Small intestine (tissue), 7 donors: Measurements from ENCODE around the gene TMEM129. TPM values are rescaled to one million over a fixed set of nuclear protein-coding genes. Genes with fewer than 3 reads are reported as not detected.

Experiments
- DNase-seq, 2 donors: peaks; one replicate each; pipeline versions ENCODE4 v3.0.0 to v3.0.0-alpha.2; 2013
- FAIRE-seq: peaks from 2 replicates; lab custom pipeline; 2012; peaks lifted over from hg19 to GRCh38; lab: Jason Lieb, UNC
- H3K27ac ChIP-seq, 3 donors: one replicate each; pipeline ENCODE4 v1.5.1; 2013; ENCODE audit warnings: low read length in 2 of 3, mild to moderate bottlenecking in 2 of 3, control low read depth in 1 of 3, inconsistent platforms in 1 of 3, low read depth in 1 of 3, moderate library complexity in 1 of 3
- H3K27me3 ChIP-seq, 3 donors: one replicate each; pipeline ENCODE4 v1.6.1; 2013; ENCODE audit warnings: low read length in 3 of 3, inconsistent platforms in 1 of 3; ENCODE audit not compliant: control insufficient read depth in 3 of 3, insufficient read depth in 3 of 3
- H3K36me3 ChIP-seq, 3 donors: one replicate each; pipeline ENCODE4 v1.6.1; 2013; ENCODE audit warnings: low read length in 3 of 3, inconsistent platforms in 1 of 3, low read depth in 1 of 3, mild to moderate bottlenecking in 1 of 3, moderate library complexity in 1 of 3; ENCODE audit not compliant: control insufficient read depth in 3 of 3, insufficient read depth in 2 of 3
- H3K4me1 ChIP-seq, 3 donors: one replicate each; pipeline ENCODE4 v1.6.1; 2013; ENCODE audit warnings: low read length in 2 of 3, inconsistent platforms in 1 of 3, low read depth in 1 of 3, mild to moderate bottlenecking in 1 of 3, moderate library complexity in 1 of 3; ENCODE audit not compliant: control insufficient read depth in 3 of 3, insufficient read depth in 2 of 3
- H3K4me3 ChIP-seq, 3 donors: one replicate each; pipeline ENCODE4 v1.5.1; 2013; ENCODE audit warnings: low read length in 3 of 3, control low read depth in 1 of 3, inconsistent platforms in 1 of 3, low read depth in 1 of 3, mild to moderate bottlenecking in 1 of 3, moderate library complexity in 1 of 3
- H3K9me3 ChIP-seq, 2 donors: one replicate each; pipeline ENCODE4 v1.6.1; 2013; ENCODE audit warnings: low read depth in 1 of 2, low read length in 1 of 2; ENCODE audit not compliant: control insufficient read depth in 2 of 2, insufficient read depth in 1 of 2
- WGBS, 3 donors: extraction: QIAGEN DNeasy Blood & Tissue Kit; methylation state at CpG; one replicate each; pipeline ENCODE4 v1.1.7; 2013; 5-methylcytosine and 5-hydroxymethylcytosine counted together
- polyA plus RNA-seq, 4 donors: library from polyadenylated mRNA; stranded (reverse) in 3 of 4; unstranded in 1 of 4; fragments of 200-250 nt in 3 of 4; fragments of 120-200 nt in 1 of 4; gene quantifications; one replicate each; pipeline versions ENCODE4 v1.2.1 to v1.2.3, GENCODE V29; 2013
- donor health status: healthy with polysubstance abuse.
- donor health status: control.
- donor health status: control.
- donor health status: Bipolar disorder and iron deficiency.
- donor health status: healthy.

The TMEM129 gene
- polyA plus RNA-seq, 4 donors: 18.6 to 47.2 (median 26.0) TPM

DNA sequence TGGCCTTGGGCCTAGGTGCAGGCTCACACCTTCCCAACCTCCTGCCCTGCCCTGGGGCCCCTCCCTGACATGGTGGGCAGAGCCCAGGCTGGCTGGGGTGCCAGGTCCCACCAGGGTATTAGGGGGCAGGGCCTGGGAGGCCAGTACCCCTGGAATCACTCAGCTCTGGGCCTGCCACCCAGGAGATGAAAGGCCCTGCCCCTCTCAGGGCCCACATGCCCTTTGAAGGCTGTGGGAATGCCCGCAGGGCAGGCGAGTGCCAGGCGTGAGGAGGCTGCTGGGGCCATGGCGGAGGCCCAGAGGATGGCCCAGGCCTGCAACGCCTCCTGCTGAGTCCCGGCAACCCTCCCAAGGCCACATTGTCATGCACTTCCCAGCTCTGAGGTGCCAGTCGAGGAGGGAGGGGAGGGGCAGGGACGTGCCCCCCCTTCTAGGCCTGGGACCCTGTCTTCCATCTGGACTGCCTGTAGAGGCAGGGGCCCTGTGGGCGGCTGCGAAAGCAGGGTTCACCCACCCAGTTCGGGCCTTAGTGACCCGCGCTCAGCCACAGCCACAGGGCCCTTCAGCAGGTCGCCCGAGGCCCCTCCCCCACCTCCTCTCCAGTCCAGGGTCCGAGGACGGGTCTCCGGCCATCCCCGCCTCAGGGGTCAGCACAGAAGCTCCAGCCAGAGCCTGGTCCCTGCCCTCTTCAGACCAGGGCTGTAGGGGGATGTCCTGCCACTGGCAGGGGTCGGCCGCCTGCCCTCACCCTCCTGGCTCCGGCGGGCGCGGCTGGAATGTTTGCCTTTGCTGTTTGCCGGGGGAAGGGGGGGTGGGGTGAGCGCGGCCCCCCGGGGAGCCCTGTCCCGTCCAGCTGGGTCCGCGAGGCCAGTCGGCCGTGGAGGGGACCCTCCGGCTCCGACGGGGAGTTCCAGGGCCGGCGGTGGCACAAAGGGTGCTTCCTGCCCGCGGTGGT is 45.3 kb upstream of the TMEM129 start:
- Histone ChIP-seq H3K36me3 (peaks cover 0 to 2% (median 0%) of the 10 kb centered on the region in 3 donors), H3K27ac (no peak overlapping the region), H3K9me3 (no peaks in the 10 kb centered on the region), H3K4me1 (peaks cover 0 to 56% (median 0%) of the 10 kb centered on the region in 3 donors), H3K4me3 (no peak overlapping the region), H3K27me3 (peaks cover 0 to 17% (median 5%) of the 10 kb centered on the region in 3 donors)
- WGBS, 3 donors: 29 to 50% (median 41%) methylated on average over 26 to 41 of the region's 41 CpGs
- FAIRE-seq: no peak
- peak in 1 of 2 donors; percentile 68 for DNase-seq

DNA sequence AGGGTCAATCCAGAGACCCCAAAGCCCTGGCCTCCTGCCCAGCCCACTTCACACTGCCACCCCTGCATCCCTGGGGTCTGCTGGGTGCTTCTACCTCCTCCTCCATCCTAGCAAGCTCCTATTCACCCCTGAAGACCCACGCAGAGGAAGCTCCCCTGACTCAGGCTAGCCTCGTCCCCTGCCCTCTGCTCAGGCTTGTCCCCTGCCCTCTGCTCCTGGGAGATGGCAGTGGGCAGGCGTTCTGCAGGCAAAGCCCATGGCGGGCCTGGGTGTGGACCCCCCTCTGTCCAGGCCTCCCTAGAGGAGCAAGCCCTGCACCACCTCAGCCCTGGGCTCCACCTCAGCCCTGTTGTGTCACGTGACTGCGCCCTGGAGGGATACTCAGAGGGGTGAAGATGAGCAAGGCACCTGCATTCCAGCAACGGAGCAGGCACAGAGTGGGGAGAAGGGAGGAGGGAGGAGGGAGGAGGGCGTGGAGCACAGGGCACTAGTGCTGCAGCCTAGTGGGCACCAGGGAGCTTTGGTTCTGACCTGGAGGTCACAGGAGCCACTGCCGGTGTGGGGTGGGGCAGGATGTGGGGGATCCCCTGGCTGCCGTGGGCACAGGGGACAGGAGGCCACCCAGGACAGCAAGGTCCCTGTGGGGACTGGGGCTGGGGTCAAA is 44.4 kb upstream of the TMEM129 start:
- no peak overlapping the region for H3K4me3 ChIP-seq
- H3K27ac ChIP-seq: no peak overlapping the region
- H3K4me1 ChIP-seq: peaks cover 0 to 47% (median 0%) of the 10 kb centered on the region in 3 donors
- FAIRE-seq (no peak), DNase-seq (no peak)
- H3K36me3 ChIP-seq: peaks cover 0 to 2% (median 0%) of the 10 kb centered on the region in 3 donors
- peaks cover 0 to 13% (median 5%) of the 10 kb centered on the region in 3 donors for H3K27me3 ChIP-seq
- H3K9me3 ChIP-seq: no peaks in the 10 kb centered on the region
- WGBS, 3 donors: 63 to 74% (median 66%) methylated on average over 10 of the region's 10 CpGs

DNA sequence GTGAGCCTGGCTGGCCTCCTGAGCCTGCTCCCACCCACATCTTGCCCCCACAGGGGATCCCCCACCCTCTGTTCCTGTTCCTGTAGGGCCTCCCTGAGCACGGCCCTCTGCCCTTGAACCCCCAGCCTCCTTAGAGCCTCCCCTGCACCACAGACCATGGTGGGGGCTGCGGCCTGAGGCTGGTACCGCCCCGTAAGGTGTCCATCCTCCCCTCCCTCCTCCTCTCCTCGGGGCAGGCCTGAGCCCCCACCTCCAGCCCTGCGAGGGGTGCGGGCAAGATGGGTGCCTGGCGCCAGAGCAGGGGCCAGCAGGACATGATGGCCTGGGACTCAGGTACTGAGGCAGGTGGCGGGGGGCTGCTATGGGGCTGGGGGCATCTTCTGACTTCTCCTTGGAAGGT is 43.5 kb upstream of the TMEM129 start:
- 73 to 91% (median 88%) methylated on average over 5 to 9 of the region's 9 CpGs for WGBS, 3 donors
- DNase-seq (no peak), FAIRE-seq (no peak)
- Histone ChIP-seq H3K27me3 (peaks cover 0 to 13% (median 5%) of the 10 kb centered on the region in 3 donors), H3K4me3 (no peak overlapping the region), H3K4me1 (peaks cover 0 to 40% (median 0%) of the 10 kb centered on the region in 3 donors), H3K27ac (no peak overlapping the region), H3K36me3 (peaks cover 0 to 2% (median 0%) of the 10 kb centered on the region in 3 donors), H3K9me3 (no peaks in the 10 kb centered on the region)

DNA sequence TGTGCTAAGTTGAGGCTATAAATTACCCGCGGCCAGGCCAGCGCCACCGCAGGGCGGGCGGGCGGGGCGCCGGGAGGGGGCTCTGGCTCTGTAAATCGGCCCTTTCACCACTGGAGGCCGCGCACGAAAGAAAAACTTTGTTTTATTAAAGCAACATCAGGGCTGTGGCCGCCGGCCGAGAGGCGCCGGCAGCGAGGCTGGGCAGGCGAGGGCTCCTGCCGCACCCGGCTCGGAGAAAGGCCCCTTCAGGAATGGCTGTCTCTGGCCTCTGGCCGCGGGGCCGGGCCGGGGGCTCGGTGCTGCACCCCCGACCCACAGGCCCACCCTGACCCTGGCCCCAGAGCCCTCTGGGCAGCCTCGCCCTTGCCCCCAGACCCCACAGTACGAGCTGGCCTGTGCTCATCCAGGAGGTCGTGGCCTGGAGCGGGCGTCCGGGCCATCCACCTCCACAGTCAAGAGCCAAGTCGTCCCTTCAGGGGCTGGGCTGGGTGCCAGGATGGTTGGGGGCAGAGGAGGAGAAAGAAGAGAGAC is 42.5 kb upstream of the TMEM129 start:
- Histone ChIP-seq H3K27ac (no peak overlapping the region), H3K4me1 (peaks cover 0 to 29% (median 0%) of the 10 kb centered on the region in 3 donors), H3K36me3 (peaks cover 0 to 2% (median 0%) of the 10 kb centered on the region in 3 donors), H3K27me3 (peaks cover 0 to 13% (median 5%) of the 10 kb centered on the region in 3 donors), H3K9me3 (no peaks in the 10 kb centered on the region), H3K4me3 (no peak overlapping the region)
- FAIRE-seq (no peak), DNase-seq (peak in 1 of 2 donors; percentile 69)
- 4 to 15% (median 14%) methylated on average over 16 to 36 of the region's 36 CpGs for WGBS, 3 donors

DNA sequence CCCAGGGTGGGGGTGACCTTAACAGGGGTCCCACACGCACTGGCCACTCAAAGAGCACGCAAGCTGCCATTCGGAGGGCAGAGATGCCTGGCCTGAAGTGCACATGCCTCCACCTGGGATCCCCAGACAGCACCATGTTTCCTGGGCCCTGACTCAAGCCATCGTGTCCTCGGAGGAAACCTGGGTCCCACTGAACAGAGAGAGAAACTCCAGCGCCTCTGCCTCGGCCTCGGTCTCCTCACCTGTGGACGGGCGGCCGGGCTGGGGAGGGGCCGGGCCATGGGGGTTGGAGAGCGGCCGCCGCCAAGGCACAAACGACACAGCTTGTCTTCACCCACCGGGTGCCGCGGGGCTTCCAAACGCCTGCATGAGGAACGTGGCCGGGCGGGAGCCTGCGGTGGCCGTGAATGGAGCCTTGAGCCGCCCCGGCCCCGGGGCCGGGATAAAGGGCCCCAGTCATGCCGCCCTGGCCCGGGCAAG is 42.0 kb upstream of the TMEM129 start:
- Histone ChIP-seq H3K4me3 (peak overlapping the region in 1 of 3 donors; percentile 9), H3K36me3 (peaks cover 0 to 2% (median 0%) of the 10 kb centered on the region in 3 donors), H3K4me1 (peaks cover 0 to 24% (median 0%) of the 10 kb centered on the region in 3 donors), H3K27ac (no peak overlapping the region), H3K27me3 (peaks cover 0 to 9% (median 5%) of the 10 kb centered on the region in 3 donors), H3K9me3 (no peaks in the 10 kb centered on the region)
- FAIRE-seq (no peak), DNase-seq (no peak)
- 11 to 31% (median 31%) methylated on average over 28 to 31 of the region's 31 CpGs for WGBS, 3 donors

DNA sequence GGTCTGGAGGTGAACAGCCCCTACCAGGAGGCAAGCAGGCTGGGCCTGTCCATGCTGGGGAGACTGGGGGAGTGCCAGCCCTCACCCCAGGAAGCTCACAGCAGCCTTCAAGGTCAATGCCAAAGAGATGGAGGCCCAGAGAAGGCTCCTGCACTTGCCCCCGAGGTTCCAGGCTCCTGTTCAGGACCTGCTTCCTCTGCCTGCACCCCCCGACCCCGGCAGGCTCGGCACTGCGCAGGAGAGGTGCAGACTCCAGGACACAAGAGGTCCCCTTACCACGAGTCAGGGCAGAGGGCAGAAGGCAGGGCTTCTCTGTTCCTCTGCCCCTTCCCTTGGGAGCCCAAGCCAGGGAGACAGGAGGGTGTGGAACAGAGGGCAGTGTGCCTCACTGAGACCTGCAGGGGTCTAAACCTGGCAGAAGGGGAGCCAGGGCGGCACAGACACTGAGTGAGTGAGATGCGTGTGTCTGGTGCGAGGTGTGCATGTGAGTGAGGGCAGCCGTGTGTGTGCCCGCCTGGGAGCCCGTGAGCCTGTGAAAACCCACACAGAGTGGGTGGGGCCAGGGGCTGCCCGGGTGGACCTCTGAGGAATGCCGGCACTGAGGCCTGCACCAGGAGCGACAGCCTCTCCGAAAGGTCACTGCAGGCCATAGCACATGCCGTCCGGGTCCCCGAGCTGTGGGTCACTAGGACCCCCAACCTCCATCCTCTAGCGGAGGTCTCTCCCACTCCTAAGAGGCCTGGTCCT is 41.3 kb upstream of the TMEM129 start:
- peaks cover 0 to 2% (median 0%) of the 10 kb centered on the region in 3 donors for H3K36me3 ChIP-seq
- H3K9me3 ChIP-seq: no peaks in the 10 kb centered on the region
- no peak overlapping the region for H3K4me3 ChIP-seq
- H3K4me1 ChIP-seq: peaks cover 0 to 21% (median 0%) of the 10 kb centered on the region in 3 donors
- FAIRE-seq (no peak), DNase-seq (no peak)
- H3K27ac ChIP-seq: no peak overlapping the region
- 62 to 83% (median 72%) methylated on average over 18 to 20 of the region's 20 CpGs for WGBS, 3 donors
- peaks cover 0 to 8% (median 5%) of the 10 kb centered on the region in 3 donors for H3K27me3 ChIP-seq

DNA sequence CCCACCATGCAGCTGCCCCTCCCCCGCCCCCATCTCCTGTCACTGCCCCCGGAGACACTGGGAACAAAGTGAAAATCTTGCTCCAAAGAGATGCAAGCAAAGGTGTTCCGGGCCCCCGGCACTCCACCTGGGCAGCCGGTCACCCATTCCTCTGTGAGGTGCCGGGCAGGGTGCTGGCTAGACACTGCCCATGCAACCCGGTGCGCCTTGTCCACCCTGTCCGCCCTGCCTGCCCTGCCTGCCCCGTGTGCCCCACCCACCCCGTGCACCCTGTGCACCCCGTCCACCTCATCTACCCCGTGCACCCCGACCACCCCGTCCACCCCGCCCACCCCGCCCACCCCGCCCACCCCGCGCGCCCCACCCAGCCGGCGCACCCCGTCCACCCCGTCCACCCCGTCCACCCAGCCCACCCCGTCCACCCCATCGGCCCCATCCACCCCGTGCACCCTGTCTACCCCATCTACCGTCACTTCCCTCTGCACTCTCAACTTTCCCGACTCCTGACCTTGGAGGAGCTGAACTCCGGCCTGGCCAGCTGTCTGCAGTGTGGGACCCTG is 40.1 kb upstream of the TMEM129 start:
- Histone ChIP-seq H3K36me3 (peaks cover 0 to 2% (median 0%) of the 10 kb centered on the region in 3 donors), H3K27ac (no peak overlapping the region), H3K4me3 (no peak overlapping the region), H3K27me3 (peaks cover 0 to 8% (median 5%) of the 10 kb centered on the region in 3 donors), H3K9me3 (no peaks in the 10 kb centered on the region), H3K4me1 (peaks cover 0 to 16% (median 0%) of the 10 kb centered on the region in 3 donors)
- 42 to 64% (median 50%) methylated on average over 20 to 32 of the region's 32 CpGs for WGBS, 3 donors
- FAIRE-seq (no peak), DNase-seq (no peak)
